DMS53 (cell line): ENCODE measurements around the gene TBRG4.
"Not testable (repeated sequence)": the region's sequence is repeated elsewhere in the genome, so short reads cannot be mapped to it uniquely, and the experiment has no call there.

Experiments
- DNase-seq: peaks from one replicate; lab custom pipeline; 2025; lab: John Stamatoyannopoulos, UW

TBRG4 gene

DNA sequence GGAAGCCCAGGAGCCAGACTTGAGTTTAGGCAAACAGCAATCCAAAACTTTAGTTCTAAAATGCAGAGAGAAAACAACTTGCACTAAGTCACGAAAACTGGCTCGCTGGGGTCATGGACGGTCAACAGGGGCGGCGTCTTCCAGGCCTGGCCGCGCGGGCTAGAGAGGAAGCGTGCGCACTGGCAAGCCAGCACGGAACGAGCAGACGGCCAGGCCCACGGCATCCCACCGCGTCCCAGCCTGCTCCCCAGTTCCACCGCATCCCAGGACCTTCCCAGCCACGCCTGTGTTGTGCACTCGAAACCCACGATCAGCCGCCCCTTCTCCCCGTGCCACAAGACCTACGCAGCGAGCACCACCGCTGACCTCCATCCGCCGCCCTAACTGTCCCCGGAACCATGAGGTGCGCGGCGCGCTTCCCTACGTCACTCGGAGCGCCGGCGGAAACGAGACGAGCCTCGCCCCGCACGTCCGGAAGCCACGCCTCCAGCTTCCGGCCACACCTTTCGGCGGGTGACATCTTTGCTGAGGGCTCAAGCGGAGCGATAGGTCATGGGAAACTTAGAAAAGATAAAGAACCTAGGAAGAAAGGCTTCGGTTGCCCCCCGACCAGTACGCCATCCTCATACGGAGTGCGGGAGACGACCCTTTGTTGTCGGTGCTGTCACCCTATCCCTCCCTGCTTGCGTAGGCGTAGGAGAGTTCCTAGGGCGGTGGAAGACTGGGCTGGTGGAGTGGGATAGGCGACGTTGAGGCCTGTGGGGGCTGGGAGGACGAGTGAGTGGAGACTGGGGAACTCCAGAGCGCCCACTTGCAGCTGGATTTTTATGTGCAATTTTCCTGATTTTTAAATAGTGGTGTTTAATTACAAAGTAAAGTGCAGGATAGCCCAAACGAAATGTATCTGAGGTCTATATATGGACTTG is at the start of gene TBRG4:
Gene TBRG4 (minus strand): TSS at position 400 of the 926 bp plus-strand sequence. CDS start 2,460 bp downstream, outside the sequence.
- peak; percentile 99 for DNase-seq

DNA sequence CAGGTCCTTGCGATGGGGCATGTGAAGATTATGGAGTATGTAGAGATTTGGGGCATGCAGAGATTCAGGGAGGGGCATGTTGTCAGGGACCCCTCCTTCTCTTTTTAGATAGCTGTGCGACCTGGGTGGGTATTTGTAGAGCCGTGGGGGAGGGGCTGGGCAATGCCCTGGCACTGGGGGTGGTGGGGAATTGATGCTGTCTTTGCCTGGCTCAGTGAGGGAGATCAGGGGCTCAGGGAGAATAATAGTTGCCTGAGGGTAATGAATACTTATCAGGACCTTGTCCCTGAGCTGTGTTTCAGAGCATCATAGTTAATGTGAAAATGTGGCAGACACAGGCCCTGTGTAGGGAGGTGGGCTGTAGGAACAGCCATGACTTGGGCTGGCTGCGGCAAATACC is 49.6 kb upstream of the TBRG4 start:
- DNase-seq: no peak

DNA sequence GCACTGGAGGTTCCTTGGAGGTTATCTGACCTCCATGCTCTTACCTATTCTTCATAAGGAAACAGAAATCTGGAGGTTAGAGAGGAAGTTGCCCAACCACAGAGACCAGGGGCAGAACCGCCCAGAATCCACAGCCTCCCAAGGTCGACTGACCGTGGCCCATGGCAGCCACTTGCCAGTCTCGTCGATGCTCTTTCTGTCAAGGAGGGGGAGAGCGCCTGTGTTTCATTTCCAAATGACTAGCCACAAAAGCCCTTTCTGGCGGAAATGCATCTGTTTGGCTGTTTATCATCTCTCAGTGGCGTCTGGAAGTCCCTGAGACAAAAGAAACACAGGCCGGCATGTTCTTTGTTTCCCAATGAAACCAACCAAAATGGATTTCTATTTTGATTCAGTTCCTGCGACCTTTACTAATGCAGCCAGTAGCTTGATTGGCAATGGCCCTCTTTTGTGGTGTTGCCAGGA is 49.0 kb upstream of the TBRG4 start:
- DNase-seq: no peak

DNA sequence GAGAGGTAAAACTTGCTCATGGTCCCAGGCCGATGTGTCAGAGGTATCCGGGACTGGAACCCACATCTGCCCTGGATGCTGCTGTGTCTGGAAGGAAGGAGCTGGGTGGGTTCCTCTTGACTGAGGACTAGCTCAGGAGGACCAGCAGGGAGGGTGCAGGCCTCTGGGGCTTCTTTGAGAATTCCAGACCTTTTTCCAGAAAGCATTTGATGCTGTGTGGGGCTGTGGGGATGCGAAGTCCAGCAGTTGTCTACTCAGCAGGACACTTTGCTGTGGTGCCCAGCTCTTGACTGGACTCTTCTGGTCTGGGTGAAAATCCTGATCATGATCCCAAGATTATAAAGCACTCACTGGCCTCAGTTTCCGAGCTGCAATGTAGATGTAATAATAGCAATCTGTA is 47.8 kb upstream of the TBRG4 start:
- no peak for DNase-seq

DNA sequence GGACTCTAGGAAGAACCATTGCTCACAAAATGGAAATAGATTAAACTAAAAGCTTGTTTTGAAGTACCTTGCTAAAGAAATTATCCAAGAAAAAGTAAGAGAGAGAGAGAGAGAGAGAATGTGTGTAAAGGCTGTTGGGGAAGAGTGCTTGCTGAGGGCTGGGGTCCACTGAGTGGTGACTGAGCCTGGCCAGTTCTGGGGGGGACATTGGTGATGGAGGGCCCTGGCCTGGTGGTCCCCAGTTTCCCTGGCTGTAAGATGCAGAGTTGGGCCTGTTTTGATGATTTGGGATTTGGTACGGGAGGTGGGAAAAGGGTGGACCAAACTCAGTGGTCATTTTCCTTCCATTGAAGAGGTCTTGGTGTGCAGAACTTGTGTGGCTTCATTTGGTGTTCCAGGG is 47.0 kb upstream of the TBRG4 start:
- no peak for DNase-seq

DNA sequence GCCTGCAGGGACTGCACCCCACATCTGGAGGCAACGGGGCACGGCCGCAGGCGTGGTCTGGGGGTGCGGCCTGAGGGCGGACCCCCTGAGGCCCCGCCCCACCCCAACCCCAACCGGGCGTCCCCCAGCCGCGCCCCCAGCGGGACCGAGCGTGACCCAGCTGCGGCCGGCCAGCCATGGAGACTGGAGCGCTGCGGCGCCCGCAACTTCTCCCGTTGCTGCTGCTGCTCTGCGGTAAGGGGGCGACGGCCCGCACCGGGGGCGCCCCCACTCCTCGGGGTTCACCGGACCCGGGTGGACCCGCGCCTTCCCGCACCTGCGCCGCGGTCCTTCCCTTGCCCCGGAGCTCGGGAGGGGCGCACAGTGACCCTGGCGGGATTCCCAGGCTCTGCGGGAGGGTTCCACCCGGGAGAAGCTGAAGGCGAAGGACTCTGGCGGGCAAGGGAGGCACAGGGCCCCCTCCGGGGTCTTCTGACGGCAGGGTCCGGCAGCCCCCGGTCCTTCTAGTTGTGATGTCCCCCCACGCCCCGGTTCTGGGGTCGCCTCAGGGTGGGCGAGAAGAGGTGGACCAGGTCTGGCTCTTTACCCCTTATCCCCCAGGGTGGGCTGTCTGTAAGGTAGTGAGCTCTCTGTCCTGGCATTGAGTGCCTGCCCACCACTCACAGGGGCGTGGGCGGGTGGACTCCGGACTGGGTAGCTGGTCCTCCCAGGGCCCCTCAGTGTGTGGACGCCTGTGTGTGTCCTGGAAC is 46.3 kb upstream of the TBRG4 start, which contains the start of gene RAMP3:
Gene RAMP3 (plus strand): TSS at position 139 of the 749 bp plus-strand sequence. CDS start 38 bp downstream, at position 177.
- DNase-seq: no peak

DNA sequence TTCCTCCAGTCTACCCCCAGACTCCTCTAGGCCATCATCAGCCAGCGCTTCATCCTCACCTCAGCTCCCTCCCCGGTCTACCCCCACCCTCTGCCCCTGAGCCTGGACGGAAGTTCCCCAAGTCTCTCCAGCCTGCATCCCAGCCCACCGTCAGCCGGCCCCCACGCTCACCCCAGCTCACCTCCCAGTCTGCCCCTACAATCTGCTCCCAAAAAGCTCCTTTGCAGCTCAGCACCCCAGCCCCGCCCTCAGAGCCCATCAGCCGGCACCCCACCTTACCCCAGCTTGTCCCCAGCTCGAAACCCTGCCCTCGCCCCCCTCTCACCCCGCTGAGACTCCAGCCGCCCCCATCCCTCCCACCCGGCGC is 45.8 kb upstream of the TBRG4 start:
- DNase-seq: no peak

DNA sequence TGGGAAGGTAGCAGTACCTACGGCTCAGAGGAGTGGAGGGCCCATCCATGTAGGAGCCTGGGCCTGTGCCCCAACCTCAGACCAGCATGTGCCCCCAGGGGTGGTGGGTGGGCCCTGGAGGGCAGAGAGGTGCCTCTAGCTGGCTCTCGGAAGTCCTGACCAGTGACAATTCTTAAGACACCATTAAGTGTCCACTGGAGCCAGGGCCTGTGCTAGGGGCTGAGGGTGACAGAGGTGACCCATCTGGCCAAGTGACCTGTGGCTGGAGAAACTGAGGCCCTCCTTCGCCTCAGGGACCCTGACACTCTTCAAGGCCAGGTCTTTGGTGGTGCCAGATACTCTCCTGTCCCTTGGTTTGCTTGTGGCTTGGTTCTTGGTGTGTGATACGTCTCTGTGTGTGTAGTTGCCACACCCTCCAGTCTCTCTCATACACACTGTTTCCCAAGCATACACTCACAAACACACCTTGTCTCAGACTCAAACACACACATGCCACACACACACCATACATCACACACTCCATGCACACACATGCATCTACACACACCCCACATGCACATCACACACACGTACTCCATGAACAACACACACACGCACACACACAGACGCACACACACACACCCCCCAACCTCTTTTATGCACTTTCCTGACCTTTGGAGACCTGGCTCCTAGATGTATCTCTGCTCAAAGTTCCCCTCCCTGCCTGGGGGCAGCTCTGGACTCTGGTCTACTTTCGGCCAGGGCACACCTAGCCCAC is 45.2 kb upstream of the TBRG4 start:
- DNase-seq: no peak

DNA sequence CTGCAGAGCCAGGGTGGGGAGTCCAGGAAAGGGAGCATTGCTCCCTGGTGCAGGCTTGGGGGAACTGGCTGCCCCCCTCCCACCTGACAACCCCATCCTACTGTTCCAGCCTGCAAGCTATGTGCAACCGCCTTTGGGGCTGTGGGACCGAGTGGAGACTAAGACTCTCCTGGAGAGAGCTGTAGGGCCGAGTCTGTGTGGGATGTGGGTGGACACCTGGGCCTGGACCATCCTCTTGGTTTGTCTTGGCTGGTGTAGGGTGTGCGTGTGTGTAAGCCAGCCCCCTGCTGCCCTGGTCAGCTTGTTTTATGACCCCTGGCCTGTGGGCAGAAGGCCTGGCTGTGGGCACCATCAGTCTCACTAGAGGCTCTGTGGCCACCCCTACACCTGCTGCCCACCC is 44.4 kb upstream of the TBRG4 start:
- DNase-seq: no peak

DNA sequence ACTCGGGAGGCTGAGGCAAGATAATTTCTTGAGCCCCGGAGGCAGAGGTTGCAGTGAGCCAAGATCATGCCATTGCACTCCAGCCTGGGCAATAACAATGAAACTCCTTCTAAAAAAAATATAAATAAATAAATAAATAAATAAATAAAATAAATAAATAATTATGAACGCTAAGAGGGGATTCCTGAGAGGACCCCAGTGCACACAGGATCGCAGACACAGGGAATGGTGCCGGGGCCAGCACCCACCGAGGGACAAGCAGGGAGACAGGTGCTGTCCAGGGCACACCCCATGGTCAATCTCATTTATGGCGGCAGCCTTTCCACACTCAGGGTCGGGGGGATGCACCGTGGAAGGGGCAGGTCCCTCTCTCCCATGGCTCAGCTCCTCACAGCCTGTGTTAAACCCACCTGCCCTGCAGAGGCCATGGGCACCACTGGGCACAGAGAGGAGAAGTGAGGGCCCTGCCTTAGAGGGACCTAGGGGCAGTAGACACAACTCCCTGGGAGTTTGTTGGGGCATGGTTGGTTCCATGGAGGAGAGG is 43.9 kb upstream of the TBRG4 start:
- DNase-seq: no peak

DNA sequence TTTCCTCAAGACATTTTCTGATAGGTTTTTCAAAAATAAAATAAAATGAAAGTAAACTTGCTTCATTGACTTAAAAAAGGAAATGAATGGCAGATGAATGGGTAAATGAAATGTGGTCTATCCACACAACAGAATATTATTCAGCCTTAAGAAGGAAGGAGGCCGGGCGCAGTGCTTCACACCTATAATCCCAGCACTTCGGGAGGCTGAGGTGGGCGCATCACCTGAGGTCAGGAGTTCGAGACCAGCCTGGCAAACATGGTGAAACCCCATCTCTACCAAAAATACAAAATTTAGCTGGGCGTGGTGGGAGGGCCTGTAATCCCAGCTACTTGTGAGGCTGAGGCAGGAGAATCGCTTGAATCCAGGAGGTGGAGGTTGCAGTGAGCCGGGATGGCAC is 42.4 kb upstream of the TBRG4 start:
- not testable (repeated sequence) for DNase-seq

DNA sequence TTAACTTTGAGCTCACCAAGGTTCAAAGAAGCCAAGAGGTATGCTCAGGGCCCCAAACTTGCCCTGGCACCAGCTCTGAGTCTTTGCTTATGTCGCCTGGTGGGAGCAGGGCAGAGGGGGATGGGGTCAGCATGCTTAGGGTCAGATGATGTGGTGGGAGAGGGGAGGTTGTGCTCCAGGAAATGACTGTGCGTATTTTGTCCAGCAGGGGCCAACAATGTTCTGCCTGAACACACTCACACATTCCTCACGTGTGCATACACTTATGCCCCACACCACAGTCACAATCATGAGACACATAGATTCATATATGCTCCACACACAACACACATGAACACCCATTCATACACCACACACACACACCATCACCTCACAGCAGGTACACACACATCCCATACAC is 41.7 kb upstream of the TBRG4 start:
- DNase-seq: no peak

DNA sequence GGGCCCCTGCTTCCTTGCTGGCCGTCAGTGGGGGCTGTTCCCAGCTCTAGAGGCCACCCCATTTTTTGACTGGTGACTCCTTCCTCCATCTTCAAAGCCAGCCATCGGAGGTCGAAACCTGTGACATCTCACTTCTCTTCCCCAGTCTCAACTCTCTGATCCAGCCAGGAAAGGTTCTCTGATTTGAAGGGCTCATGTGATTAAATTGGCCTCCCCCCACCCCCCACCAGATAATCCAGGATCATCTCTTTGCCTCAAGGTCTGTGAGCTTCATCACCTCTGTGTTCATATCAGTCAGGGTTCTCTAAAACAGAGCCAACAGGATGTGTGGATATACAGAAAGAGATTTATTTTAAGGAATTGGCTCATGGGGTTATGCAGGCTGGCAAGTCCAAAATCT is 40.5 kb upstream of the TBRG4 start:
- DNase-seq: no peak

DNA sequence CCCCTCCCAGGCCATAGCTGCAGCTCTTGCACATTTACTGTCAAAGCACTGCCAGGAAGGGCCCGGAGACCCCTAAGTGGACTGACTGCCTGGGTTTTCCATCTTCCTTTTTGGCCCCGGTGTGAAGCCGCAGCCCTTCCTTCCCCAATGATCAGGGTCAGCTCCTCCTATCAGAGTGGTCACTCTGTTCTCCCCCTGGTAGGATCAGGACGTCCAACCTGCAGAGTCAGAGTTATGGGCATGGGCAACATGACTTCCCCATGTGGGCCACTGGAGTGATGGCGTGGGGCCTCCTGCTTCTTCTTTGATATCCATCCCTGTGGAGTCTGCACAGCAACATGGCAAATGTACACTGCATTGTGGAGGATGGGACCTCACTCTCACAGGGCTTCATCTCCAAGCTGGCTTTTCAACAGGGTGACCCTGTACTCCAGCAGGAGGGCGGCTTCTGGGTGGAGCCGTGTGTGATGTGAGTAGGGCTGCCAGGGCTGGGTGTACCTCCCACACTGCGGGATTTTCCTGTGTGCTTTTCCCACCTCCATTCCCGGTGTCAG is 39.7 kb upstream of the TBRG4 start:
- DNase-seq: no peak

DNA sequence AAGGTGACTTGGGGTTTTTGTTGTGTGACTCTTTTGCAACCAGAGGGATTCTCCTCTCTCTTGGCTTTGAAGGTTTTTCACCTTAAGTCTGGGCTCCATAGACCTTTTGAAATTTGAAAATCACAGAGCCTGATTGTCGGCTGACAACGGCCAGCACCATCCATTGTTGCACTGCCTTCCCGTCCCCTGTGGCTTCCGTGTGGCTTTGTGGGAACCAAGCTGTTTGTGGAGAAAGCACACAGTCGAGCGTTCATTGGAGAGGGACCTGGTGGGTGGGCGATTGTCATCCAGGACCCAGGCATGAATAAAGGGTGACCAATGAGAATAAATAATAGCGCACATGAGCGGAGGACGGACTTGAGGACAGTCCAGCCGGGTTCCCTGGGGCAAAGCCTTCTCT is 38.7 kb upstream of the TBRG4 start:
- no peak for DNase-seq

DNA sequence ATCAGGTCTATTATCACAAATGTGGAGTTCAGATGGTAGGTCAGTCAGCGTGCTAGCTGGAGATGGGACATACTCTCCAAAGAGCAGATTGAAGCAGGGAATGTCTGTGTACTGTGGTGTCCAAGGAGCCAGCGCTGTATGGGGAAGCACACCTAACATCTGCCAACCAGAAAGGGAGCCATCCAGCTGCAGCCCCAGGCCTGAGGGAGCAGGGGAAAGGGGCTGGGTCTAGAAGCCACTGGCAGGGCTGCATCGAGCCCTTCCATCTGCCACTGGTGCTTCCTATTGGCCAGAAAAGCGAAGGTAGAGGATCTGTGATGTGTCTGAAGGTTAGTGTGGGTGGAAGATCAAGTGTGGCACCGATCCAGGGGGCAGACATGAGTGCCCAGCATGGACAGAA is 38.1 kb upstream of the TBRG4 start:
- no peak for DNase-seq

DNA sequence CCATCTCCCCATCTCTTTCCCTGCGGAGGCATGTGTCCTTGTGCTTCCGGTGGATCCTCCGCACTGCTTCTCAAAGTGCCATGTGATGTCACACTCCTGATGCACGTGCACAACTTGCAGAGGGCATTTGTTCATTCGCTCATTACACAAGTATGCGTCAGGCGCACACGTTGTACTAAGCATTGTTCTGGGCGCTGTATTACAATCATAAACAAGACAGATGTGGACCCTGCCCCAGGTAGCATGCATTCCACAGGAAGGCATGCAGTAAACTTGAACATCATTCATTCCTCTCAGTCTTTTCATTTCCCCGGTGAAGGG is 37.1 kb upstream of the TBRG4 start:
- DNase-seq: peak; percentile 59

DNA sequence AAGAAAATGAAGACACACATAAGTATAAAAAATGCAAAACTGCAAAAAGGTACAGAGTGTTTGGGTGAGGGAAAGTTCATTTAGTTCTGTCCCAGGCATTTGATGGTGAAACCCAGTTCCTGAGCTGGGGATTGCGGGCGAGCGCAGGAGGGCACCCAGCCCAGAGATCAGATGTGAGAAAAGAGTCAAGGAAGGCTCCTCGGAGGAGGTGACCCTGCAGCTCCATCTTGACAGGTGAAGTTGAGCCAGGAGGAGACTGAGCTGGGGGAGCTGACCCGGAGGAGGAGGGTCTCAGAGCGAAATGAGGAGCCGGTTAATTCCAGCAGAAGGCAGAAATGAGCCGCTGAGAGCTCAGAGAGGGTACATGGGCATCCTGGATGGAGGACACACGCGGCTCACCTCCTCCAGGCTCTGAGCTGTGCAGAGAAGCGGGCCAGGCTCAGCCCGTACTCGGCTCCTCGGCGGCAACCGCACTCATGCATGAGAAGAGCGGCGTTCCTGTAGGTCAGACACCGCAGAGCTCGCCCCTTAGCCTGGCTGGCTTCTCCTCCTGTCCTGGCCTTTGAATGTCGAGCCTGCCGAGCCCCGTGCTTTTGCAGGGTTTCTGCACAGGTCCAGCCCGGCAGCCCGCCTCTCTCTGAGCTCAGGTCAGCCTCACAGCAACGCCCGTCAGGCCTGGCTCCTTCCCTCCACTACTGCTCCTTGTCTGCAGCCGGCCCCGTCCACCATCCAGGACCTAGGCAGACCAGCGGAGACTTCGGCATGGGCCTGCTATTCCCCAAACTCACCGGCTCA is 36.6 kb upstream of the TBRG4 start:
- DNase-seq: peak; percentile 59

DNA sequence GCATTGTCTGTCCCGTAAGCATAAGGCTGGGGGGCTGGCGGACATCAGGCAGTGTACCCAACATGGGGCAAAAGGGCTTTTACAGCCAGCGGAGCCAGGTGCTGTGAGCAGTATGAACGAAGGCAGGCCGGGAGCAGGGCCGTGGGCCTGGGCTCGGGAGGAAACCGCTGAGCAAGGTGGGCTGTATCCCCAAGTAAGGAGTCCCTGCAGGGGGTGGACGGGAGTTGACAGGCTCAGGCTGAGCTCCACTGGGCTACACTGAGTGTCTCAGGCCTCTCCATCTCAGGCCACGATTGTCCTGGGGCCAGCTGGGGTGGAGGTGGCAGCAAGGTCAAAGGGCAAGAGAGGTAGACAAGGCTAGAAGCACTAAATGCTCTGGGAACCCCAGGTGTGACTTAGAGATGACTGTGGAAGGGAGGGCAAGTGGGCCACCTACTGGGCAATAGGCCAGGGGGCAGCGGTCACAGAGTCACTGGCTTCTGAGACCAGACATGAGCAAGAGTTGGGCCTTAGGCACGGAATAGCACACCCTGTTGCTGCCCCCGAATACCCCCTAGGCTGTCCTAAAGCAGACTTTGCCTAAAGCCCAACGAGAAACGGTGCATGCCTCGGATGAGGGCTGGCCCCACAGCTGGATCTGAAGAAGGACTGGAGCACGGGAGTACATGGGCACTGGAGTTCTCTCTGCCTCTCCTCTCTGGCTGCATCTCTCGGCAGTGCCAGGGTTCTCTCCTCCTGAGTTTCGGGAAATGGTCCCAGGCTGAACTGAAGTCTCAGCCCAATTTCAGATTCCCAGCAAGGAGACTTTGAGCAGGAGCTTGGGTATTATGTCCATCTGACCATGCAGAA is 35.3 kb upstream of the TBRG4 start:
- DNase-seq: peak; percentile 17

DNA sequence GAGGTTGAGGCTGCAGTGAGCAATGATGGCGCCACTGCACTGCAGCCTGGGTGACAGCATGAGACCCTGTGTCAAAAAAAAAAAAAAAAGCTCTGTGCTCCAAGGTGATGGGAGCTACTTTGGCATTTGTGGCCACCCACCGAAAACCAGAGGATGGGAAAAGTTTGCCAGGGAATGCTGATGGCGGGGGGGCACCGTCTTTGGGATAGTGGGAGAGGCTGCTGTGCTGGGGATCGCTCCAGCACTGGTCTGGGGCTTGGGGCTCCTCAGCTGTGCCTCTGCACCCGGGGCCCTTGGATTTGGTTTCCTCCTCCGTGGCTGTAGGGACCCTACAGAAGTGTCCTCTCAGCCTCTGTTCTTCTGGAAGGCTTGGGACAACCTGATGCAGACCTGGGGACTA is 34.4 kb upstream of the TBRG4 start:
- no peak for DNase-seq
